HG02943 (cell line): ENCODE data around the gene TBX10.
"Not testable (repeated sequence)": the region's sequence is repeated elsewhere in the genome, so short reads cannot be mapped to it uniquely, and the experiment has no call there.

ENCODE experiments used
- ATAC-seq: cut with Tn5 transposase; IDR thresholded peaks from one replicate; pipeline ENCODE4 v1.9.1; 2021; ENCODE audit warnings: mild to moderate bottlenecking, low read depth, moderate library complexity; ENCODE audit not compliant: unreplicated experiment

Gene TBX10

GRCh38 chr11:67639438-67639859, at the start of gene TBX10:
TSS of gene TBX10 (minus strand) at chr11:67639763. CDS start at chr11:67639472, 291 bp downstream.
- no peak for ATAC-seq

GRCh38 chr11:67689178-67689577, 49.6 kb upstream of the TBX10 start:
- no peak for ATAC-seq

DNA sequence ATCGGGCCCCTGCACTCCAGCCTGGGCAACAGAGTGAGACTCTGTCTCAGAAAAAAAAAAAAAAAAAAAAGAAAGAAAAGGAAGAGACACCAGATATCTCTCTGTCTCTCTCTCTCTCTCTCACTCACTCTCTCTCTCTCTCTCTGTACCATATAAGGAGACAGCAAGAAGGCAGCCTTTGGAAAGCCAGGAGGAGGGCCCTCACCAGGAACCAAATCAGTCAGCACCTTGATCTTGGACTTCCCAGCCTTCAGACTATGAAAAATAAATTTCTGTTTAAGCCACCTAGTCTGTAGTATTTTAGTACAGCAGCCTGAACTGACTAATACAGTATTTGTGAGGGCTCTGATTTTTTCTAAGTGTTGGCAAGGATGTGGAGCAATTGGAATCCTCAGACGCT, 48.4 kb upstream of the TBX10 start:
- ATAC-seq = no peak

- ATAC-seq = not testable (repeated sequence)
Measured at GRCh38 chr11:67685641-67686332, 46.2 kb upstream of the TBX10 start.

GRCh38 chr11:67682126-67683034, 42.8 kb upstream of the TBX10 start:
- ATAC-seq = not testable (repeated sequence)

DNA sequence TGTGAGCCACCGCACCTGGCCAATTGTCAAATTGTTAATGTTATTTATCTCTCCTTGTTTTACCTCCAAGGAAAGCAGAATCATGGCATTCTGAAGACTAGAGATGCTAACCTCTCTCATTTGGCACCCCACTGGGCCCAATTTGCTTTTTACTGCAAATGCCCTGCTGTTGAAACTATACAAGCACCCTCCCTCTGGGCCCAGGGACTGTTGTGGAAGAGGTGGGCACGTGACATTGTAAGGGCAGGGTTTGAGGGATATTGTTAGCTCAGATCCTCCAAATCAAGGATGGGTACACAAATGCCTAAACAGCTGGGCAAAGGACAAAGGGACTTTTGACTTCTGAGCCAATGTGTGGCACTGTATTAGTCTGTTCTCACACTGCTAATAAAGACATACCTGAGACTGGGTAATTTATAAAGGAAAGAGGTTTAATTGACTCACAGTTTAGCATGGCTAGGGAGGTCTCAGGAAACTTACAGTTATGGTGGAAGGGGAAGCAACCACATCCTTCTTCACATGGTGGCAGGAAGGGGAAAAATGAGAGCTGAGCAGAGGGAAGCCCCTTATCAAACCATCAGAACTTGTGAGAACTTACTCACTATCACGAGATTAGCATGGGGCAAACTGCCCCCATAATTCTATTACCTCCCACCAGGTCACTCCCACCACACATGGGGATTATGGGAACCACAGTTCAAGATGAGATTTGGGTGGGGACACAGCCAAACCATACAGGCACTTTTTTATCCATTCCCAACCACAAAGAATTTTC, 41.3 kb upstream of the TBX10 start:
- ATAC-seq = no peak

- ATAC-seq = no peak
Measured at GRCh38 chr11:67675058-67675747, 35.6 kb upstream of the TBX10 start.

- no peak for ATAC-seq
Measured at GRCh38 chr11:67674442-67674871, 34.9 kb upstream of the TBX10 start, which contains the start of gene ALDH3B2. TSS of gene ALDH3B2 (minus strand) at chr11:67674623. CDS start at chr11:67666935, 7,688 bp downstream.

DNA sequence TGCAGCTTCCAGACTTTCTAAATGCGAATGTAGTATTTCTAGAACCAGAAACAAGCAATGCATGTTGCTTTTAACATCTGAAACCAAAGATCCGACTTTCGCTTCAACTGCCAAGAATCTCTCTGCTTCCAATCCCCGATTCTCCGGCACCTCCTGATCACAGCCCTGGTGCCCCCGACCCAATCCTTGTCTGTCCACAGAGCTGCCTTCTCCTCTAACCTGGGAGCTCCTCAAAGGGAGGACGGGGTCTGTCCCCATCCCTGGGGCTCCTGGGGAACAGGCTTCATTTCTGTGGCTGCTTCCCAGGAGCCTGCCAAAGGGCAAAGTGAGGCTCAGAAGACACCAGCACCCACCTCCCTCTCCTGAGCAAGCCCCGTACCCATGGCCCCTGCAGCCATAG, 34.3 kb upstream of the TBX10 start:
- no peak for ATAC-seq

DNA sequence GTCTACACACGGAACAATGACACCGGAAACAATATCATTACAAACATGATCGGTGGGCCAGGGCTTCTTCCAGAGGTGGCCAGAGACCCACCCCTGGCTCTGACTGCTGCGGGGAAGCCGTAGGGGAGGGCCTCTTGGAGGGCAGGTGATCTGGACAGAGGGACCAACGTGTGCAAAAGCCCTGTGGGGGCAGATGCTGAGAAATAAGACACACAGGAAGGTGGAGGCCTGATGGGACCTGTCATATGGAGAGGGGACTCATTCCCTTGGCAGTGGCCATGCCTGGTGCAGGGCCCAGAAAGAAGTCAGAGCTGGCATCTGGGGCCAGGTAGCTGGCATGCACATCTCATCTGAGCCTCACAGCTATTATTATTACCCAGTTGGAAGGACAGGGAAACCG, 33.8 kb upstream of the TBX10 start:
- ATAC-seq = no peak

GRCh38 chr11:67671211-67671520, 31.6 kb upstream of the TBX10 start:
- no peak for ATAC-seq

- no peak for ATAC-seq
Measured at GRCh38 chr11:67670316-67671210, 31.0 kb upstream of the TBX10 start.

DNA sequence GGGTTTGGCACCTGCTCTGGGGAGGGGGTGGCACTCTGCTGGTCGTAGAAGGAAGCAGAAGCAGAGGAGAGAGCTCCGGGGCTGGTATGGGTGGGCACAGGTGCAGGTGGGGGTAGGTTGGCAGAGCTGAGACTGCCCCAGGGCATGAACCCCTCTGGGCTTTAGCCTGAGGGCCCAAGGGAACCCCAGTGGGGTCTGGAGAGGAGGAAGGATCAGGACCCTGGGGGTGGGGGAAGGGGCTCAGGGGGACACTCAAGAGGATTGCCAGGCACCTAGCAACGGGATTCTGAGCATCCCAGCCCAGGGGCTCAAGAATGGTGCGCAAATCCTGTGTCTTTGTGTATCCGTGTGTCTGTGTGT, 28.6 kb upstream of the TBX10 start:
- ATAC-seq = no peak

DNA sequence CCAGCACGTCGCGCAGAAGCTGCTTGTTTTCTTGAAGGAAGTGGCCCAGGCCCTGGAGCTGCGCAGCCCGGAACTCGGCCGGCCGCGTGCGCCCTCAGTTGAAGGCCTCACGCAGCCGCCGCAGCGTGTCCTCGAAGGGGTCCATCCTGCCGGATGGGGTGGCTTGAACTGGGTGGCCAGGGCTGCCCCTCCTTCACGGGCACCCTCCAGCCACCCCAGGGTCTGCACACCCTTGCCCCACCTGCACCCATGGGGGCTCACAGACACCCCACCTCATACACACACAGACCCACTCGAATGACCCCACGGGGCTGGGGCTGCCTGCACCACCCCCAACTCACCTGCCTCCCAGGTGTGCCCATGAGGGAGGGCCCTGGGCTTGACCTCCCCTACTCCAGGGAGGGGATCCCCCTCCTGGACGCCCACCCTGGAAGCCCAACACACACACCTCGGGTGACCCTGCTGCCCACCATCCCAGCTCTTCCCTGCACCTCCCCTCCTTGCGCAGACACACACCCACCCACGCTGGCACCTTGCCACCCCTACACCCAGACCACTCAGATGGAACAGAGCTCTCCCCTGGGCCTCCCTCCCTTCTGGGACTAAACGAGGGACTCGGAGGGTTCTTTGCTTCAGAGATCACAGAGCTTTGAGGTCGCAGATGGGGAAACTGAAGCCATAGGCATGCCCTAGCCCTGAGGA, 28.1 kb upstream of the TBX10 start:
- no peak for ATAC-seq

- ATAC-seq = no peak
Measured at GRCh38 chr11:67666676-67667489, 27.3 kb upstream of the TBX10 start.

- no peak for ATAC-seq
Measured at GRCh38 chr11:67666303-67666645, 26.7 kb upstream of the TBX10 start.

GRCh38 chr11:67665541-67666302, 26.2 kb upstream of the TBX10 start:
- ATAC-seq = no peak
